BJ (cell line): ENCODE data around the gene ZNF805. TPM values are rescaled to one million over a fixed set of nuclear protein-coding genes. Genes with fewer than 3 reads are reported as not detected.
"Not testable (repeated sequence)": the region's sequence is repeated elsewhere in the genome, so short reads cannot be mapped to it uniquely, and the experiment has no call there.

Experiments
- CTCF ChIA-PET: fragments of 350-600 bp; formaldehyde crosslinking; extraction: SDS; loops from one replicate; lab custom pipeline; 2021; ENCODE audit warnings: antibody characterized with exemption, inconsistent platforms; lab: Yijun Ruan, JAX
- POLR2A ChIA-PET: fragments of 300-600 bp; sonication (Branson Sonifier 250); formaldehyde crosslinking; extraction: SDS; loops from one replicate; lab custom pipeline; 2021; ENCODE audit warnings: antibody characterized with exemption; lab: Charles Lee
- DNase-seq: peaks from one replicate; pipeline ENCODE4 v3.0.0-alpha.2; 2011; ENCODE audit warnings: low read depth
- H3K27me3 ChIP-seq: 2 replicates; pipeline ENCODE4 v1.6.0; 2011; ENCODE audit warnings: low read length; ENCODE audit not compliant: control insufficient read depth, insufficient read depth
- H3K36me3 ChIP-seq: 2 replicates; pipeline ENCODE4 v1.5.1; 2011; ENCODE audit warnings: low read length; ENCODE audit not compliant: control insufficient read depth, insufficient read depth
- H3K4me3 ChIP-seq: 2 replicates; pipeline ENCODE4 v1.5.1; 2011; ENCODE audit warnings: low read depth, mild to moderate bottlenecking, control low read depth, low read length
- polyA plus RNA-seq: library from polyadenylated mRNA; depleted of rRNA; stranded (reverse); fragments of >200 nt; gene quantifications from 2 replicates; pipeline ENCODE4 v1.2.3, GENCODE V29; 2011
- TF ChIP-seq, protein P1 (sequence below): IDR thresholded peaks from 2 replicates; pipeline ENCODE4 v1.5.1; 2011; ENCODE audit warnings: low read depth, mild to moderate bottlenecking, control low read depth, inconsistent platforms, low read length, moderate library complexity; ENCODE audit not compliant: insufficient read depth

ZNF805 gene
- polyA plus RNA-seq, 1 experiment = 5.1 TPM

DNA sequence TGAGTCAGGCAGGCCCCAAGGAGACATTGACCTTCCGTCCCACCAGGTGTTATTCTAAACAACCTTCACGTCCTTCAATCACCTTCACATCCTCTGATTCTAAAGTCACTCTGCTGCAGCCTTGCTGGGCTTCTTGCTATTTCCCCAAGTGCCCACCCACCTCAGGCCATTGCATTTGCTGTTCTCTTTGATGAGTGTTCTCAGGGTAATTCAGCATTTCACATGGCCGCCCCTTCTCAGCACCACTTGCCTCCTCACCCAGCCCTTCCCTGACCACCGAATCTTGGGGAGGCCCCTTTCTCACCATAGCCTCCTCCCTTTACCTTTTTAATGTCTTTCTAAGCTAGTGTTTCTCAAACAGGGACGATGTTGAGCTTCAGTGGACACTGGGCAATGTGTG, 4.6 kb downstream of the ZNF805 start:
- TF ChIP-seq, protein P1, sequence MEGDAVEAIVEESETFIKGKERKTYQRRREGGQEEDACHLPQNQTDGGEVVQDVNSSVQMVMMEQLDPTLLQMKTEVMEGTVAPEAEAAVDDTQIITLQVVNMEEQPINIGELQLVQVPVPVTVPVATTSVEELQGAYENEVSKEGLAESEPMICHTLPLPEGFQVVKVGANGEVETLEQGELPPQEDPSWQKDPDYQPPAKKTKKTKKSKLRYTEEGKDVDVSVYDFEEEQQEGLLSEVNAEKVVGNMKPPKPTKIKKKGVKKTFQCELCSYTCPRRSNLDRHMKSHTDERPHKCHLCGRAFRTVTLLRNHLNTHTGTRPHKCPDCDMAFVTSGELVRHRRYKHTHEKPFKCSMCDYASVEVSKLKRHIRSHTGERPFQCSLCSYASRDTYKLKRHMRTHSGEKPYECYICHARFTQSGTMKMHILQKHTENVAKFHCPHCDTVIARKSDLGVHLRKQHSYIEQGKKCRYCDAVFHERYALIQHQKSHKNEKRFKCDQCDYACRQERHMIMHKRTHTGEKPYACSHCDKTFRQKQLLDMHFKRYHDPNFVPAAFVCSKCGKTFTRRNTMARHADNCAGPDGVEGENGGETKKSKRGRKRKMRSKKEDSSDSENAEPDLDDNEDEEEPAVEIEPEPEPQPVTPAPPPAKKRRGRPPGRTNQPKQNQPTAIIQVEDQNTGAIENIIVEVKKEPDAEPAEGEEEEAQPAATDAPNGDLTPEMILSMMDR = no peak
- peaks cover 20% of the 10 kb centered on the region for H3K36me3 ChIP-seq
- H3K4me3 ChIP-seq = no peak overlapping the region
- ChIA-PET POLR2A (no interaction called here), CTCF (no interaction called here)
- no peaks in the 10 kb centered on the region for H3K27me3 ChIP-seq
- no peak for DNase-seq

DNA sequence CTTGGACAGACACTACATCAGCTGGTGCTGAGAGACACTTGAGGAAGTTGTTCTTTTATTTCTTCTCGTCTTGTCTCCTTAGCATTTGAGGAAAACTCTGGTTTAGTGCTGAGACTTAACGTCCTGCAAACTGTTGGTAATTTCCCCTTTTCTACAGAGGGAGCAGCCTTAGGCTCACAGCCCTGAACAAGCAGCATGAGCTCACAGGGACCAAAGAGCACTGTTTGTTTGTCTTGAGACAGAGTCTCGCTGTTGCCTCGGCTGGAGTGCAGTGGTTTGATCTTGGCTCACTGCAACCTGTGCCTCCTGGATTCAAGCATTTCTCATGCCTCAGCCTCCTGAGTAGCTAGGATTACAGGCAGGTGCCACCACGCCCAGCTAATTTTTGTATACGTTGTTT, 5.5 kb downstream of the ZNF805 start:
- H3K36me3 ChIP-seq = peaks cover 20% of the 10 kb centered on the region
- no peaks in the 10 kb centered on the region for H3K27me3 ChIP-seq
- DNase-seq = no peak
- POLR2A ChIA-PET = no interaction called here
- TF ChIP-seq, protein P1 = no peak
- CTCF ChIA-PET = no interaction called here
- H3K4me3 ChIP-seq = no peak overlapping the region

GRCh38 chr19:57248646-57249045, 8.2 kb downstream of the ZNF805 start:
- TF ChIP-seq, protein P1 = no peak
- POLR2A ChIA-PET = no interaction called here
- Histone ChIP-seq H3K27me3 (no peaks in the 10 kb centered on the region), H3K4me3 (no peak overlapping the region), H3K36me3 (peaks cover 30% of the 10 kb centered on the region)
- CTCF ChIA-PET = no interaction called here
- no peak for DNase-seq

DNA sequence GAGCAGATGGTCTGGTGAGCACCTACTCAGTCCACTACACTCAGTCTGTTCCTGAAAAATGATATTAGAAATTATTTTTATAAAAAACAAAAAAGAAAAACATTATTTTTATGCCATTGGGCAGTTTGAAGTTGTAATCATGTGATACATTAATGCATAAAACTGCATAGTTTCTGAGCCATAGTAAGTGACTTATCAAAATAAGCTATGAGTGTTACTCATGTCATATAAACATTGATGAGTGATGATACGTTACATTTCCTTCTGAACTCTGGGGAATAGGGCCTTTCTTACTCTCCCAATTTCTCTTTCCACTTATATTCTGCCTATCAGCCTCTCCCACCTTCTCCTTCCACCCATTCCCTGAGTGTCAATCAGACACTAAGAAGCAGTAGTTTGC, 8.9 kb downstream of the ZNF805 start:
- CTCF ChIA-PET = no interaction called here
- DNase-seq = no peak
- H3K27me3 ChIP-seq = no peaks in the 10 kb centered on the region
- POLR2A ChIA-PET = no interaction called here
- TF ChIP-seq, protein P1 = no peak
- H3K4me3 ChIP-seq = no peak overlapping the region
- H3K36me3 ChIP-seq = peaks cover 36% of the 10 kb centered on the region

DNA sequence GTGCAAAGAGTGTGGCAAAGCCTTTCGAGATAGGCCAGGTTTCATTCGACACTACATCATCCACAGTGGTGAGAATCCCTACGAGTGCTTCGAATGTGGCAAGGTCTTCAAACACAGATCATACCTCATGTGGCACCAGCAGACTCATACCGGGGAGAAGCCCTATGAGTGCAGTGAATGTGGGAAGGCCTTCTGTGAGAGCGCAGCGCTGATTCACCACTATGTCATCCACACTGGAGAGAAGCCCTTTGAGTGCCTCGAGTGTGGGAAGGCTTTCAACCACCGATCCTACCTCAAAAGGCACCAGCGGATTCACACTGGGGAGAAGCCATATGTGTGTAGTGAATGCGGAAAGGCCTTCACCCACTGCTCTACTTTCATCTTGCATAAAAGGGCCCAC, 13.3 kb downstream of the ZNF805 start:
- POLR2A ChIA-PET, DNase-seq, H3K27me3 ChIP-seq, H3K4me3 ChIP-seq, CTCF ChIA-PET: not testable (repeated sequence)
- H3K36me3 ChIP-seq = peaks cover 20% of the 10 kb centered on the region

GRCh38 chr19:57262044-57262443, 21.6 kb downstream of the ZNF805 start:
- POLR2A ChIA-PET = no interaction called here
- CTCF ChIA-PET = no interaction called here
- DNase-seq = no peak
- peaks cover 4% of the 10 kb centered on the region; the same call in 1 of the 2 replicates for H3K36me3 ChIP-seq
- no peaks in the 10 kb centered on the region for H3K27me3 ChIP-seq
- no peak overlapping the region for H3K4me3 ChIP-seq
- TF ChIP-seq, protein P1 = no peak
